ENCODE results near the gene NTPCR.
"Not testable (repeated sequence)": the region's sequence is repeated elsewhere in the genome, so short reads cannot be mapped to it uniquely, and the experiment has no call there.

The NTPCR gene, protein sequence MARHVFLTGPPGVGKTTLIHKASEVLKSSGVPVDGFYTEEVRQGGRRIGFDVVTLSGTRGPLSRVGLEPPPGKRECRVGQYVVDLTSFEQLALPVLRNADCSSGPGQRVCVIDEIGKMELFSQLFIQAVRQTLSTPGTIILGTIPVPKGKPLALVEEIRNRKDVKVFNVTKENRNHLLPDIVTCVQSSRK

DNA sequence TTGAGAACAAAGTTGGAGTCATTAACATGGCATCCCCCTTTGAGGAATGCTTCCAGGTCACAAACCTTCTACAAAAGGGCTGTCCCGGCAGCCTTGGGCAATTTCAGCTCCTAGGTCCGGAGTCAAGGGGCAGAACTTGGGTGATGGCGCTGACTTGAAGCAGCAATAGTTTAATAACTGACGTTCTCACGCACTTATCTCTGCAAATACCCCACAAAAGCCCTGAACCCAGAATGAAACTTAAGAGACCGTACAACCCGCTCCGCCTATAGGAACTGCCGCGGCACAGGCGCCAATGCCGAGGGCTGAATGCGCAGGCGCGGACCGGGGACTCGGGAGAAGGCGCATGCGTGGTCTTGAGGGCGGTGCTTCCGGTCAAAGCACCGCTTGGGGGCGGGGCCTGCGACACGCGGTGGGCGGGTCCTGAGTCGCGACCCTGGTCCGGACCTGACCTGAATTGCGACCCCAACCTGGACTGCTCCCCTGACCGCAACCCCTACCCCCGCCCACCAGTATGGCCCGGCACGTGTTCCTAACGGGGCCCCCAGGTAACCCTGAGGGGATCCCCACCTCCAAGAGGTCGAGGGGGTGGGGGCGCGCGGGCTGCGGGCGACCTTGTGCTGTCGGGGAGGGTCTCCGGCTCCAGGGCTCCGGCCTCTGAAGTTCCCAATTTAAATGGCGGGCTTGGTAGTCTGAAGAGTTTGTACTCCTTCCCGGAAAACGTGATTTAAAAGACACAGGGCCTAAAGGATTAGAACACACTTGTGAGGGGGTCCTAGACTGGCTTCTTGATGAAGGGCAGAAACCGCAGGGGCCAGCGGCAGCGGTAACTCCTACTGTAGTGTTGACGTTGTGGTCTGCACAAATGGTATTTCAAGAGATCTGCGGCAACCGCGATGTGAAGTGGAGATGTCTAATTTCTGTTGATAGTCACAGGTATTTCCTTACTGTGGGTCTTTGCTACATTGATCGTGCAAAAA lies at the start of gene NTPCR:
Gene NTPCR, plus strand, starts transcription at position 415 of the 980 bp plus-strand sequence. Its CDS starts 100 bp downstream, at position 515.
- peak; percentile 86 for DNase-seq (ENCODE audit: low spot score)

DNA sequence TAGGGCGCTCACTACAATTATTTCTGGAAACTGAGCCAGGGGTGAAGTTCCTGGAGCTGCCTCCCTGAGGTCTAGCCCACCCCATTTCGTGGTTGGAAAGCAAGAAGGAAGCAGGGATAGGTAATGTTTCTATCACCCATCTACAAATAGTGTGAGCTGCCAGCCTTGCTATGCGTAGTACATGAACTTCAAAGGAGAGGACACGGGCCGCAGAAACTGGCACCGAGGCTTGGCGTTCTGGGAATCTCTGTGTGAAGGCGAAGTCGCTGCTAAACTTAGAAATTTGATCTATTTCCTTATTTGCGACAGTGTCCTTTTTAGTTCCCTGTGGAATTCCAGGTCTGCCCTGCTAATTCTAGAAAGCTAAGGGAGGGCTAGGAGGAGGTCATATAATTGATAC lies 49.6 kb upstream of the NTPCR start:
- DNase-seq (ENCODE audit: low spot score) = no peak

DNA sequence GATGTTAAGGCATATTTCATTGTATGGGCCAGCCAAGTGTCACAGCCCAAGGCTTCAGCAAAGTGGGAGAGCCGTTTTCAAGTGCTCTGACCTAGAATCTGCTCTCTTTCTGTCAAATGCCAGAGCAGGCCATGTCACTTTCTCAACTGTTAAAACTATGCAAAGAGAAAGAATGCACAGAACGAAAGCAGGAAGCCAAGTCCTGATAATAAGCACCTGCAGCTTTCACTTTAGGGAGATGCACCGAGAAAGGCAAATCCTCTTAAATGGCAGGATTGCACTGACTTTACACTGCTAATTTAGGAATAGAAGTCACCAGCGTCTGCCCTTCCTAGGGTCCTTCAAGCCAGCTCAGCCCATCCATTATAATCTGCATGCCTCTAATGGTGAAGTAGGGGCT lies 49.2 kb upstream of the NTPCR start:
- DNase-seq (ENCODE audit: low spot score) = no peak

DNA sequence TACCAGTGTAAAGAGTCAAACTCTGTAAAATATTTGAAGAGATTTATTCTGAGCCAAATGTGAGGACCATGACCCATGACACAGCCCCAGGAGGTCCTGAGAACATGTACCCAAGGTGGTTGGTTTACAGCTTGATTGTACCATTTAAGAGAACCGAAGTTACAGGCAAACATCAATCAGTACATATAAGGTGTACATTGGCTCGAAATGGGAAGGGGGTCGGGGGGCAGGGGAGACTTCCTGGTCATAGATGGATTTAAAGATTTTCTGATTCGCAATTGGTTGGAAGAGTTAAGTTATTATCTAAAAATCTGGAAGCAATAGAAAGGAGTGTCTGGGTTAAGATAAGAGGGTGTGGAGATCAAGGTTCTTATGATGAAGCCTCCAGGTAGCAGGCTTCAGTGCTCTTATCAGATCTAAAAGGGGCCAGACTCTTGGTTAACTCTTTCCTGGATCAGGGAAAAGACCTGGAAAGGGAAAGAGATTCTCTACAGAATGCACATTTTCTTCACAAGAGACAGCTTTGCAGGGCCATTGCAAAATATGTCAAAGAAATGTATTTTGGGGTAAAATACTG lies 47.5 kb upstream of the NTPCR start:
- no peak for DNase-seq (ENCODE audit: low spot score)

DNA sequence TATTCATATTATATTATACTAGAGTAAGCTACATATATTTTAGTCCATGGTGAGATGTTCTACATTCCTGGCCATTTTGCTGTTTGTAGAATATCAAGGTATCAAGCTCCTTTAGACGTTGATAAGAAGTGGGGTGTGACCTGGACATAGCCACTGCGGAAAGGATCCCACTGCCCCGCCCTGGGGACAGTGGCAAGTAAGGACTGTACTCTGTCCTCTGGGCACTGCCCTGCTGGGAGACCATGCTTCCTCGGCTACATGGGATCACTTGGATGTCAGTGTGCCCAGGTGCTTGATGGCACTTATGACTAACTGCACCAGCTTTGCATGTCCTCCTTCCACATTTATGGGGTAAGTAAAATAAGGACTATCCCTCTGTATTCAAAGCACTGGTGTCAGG lies 46.3 kb upstream of the NTPCR start:
- no peak for DNase-seq (ENCODE audit: low spot score)

DNA sequence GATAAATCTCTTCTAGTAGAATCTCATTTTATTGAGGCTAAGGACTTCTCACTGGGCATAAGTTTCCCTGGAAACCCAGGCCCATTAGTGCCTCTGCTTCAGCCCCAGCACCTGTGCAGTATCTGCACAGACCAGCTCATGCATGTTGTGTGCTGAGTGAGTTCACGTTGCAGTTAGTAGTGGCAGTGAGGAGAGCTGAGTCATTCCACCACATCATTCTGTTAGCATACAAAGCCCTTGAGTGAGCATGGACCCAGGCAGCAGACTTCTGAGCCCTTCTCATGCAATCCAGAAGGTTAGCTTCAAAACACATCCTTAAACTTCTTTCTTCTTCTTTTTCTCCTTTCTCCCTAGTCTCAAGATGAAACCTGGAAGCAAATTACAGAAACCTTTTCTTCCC lies 45.8 kb upstream of the NTPCR start:
- DNase-seq (ENCODE audit: low spot score) = no peak

DNA sequence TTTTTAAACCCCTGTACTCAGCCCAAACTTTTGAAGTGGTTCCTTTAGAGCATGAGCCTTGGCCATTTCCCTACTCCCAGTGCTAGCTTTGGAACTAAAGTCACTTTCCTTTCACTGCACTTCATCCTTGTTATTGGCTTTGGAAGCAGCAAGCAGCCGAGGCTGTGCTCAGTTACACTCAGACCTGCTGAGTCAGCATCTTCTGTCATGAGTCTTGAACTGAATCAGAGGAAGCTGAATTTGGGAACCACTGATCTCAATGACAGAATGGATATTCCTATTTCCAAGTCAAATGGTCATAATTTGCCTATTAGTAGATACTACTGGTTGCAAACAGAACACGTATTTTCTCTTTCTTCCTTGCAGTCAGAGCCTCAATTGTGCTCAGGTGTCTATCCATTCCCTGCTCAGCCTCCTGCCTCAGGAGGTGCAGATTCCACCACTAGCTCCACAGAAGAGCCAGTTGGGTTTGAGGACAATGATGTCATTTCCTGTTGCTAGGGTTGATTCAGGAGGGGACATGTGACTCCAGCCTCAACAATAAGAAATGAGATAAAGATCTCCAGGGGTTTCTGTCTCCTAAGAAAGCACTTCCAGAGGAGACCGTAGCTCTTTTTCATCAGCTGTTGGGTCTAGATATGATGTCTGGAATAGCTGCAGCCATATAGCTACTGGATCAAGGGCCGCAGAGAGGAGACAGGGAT lies 44.9 kb upstream of the NTPCR start:
- no peak for DNase-seq (ENCODE audit: low spot score)

DNA sequence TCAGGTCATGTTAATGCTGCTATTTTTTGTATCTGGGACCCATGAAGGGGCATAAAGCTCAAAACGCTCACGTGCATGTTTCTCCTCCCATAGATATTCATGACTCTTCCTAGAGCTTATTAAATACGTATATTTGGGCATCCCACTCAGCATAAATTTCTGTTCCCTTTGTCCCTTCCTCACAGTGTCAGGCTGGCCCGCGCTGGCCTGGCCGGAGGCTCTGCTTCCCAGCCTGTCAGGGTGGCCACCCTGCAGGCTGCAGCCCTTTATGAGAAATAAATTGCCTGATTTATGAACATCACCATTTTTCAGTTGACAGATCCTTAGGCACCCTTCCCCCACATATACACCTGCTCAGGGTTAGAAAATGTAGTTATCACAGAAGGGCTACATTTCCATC lies 44.0 kb upstream of the NTPCR start:
- no peak for DNase-seq (ENCODE audit: low spot score)

DNA sequence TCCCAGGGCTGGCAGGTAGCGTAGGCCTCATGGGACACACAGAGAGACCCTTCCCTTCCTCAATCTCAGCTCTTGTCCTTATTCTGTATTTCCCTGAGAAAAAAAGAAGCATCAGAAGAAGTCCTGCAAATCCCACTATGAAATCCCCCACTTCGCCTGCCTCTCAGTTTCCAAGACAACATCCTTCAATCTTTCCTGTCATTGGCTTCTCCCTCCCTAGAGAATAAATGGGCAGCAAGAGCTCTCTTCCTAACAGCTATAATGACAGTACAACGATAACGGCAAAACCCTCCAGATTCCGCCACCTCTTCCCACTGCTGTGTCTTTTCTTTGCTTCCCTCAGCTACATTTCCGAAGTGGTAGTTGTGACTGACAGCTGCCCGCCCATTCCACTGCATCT lies 41.6 kb upstream of the NTPCR start:
- no peak for DNase-seq (ENCODE audit: low spot score)

DNA sequence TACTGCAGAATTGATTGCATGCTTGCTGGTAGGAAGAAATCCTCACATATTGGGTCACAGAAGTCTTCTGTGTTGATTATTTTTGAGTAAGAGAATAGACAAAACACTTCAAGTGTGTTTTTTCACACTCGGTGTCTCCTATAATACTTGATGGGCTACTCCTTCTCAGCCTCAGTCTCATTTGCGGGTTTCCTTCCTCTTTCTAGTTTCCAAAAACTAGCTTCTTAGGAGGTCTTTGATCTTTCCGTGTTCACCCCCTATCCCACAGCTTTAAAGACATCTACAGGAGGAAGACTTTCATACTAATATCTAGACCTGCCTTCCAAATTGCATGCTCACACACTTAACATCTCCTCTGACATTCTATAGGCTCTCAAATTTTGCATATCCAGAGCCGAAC lies 40.7 kb upstream of the NTPCR start:
- no peak for DNase-seq (ENCODE audit: low spot score)

DNA sequence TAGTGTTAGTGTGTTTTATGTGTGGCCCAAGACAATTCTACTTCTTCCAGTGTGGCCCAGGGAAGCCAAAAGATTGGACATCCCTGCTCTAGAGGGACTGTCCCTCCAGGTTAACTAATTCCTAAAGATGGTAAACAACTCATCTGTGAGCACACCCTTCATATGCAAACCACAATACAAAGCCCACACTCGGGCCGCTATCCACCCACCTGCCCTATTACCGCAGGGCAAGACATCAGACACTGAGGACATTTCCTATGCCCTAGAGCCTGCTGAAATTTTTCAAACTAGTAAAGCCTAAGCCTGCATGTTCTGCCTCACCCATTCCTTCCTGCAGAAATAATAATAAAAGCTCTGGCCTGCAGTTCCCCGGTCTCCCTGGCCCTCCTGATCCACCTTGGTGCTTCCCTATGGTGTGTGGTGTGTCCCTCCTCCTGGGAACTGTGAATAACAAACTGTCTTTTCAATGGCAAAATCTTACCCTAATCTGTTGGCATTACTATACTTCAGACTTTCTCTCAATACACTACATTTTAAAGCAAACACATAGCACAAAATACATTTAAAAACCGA lies 39.3 kb upstream of the NTPCR start:
- no peak for DNase-seq (ENCODE audit: low spot score)

DNA sequence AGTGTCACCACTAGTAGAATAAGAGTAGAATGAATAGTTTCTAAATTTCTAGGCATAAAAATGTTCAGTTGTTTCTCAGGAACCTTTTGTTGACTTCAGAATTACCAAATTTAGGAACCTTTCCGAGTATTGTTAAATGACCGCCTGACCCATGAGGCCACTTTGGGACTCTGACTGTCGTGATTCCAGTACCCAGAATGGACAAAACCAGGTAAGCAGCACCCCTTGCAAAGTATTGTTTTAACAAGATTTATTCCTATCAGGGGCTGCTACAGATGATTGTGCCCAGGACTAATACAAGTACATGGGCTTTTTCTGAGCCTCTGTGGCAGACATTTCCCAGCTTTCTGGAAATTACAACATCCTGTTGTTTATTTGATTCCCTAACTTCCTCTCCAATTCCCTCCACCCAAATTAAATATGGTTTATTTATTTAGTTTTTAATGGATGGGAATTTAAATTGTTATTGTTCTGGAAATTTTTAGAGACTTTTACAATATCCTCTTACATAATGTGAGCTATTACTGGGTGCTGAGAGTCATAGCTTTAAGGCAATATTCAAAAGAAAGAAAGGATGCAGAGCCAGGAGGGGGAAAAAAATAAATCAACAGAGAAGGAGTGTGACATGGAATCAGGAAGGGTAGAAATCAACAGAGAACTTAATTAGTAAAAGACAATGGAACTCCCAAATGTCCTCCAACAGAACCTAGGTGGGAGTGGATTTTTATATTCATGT lies 37.4 kb upstream of the NTPCR start:
- no peak for DNase-seq (ENCODE audit: low spot score)

DNA sequence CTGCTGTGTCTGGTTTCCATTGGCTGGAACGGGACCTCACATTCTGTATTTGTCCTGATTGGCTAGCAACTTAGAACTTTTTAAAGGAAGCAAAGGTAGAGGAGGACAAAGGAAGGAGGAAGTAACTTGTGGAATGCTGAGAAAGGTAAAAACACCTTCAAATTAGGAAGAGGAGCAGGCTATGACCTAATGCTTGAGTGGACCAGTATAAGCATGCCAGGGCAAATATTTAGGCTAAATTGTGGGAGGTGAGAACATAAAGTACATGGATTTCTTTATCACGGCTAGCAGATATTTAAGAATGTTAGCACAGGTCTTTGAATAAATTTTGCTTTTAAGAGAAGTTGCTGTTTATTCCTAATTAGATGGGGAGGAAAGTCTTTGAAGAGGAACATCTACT lies 36.1 kb upstream of the NTPCR start:
- not testable (repeated sequence) for DNase-seq (ENCODE audit: low spot score)

DNA sequence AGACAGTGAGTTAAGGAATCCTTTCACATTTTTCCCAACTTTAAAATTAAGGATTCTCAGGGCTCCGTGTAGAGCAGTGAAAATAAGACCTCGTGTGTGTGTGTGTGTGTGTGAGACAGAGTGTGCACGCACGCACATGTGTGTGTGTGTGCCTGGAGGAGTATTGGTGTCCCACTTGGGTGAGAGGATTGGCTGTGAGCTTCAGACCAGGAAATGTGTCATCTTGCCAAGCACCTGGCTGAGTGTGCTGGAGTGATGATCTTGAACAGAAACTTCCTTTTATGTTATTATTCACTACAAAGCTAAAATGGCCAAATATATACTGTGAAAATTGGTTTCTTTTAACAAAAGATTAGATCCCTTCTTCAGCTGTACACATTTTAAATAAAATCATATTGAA lies 35.2 kb upstream of the NTPCR start:
- DNase-seq (ENCODE audit: low spot score) = no peak

DNA sequence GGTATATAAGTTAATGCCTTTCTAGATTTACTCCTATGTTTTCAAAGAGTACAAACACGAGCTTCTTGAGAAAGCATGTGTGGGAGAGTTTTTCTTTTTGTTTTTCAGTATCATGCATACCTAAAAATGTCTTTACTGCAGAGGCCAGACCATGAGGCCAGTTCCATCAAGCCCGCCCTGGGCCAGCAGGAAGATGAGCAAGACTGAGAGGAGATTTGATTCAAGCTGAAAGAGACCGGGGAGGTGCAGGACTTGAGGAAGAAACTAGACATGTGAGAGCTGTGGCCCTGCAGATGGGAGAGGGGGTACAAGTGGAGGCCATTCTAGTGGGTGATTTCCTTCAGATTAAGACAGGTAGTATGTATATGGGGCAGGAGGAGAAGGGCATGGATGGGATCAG lies 33.4 kb upstream of the NTPCR start:
- DNase-seq (ENCODE audit: low spot score) = no peak

DNA sequence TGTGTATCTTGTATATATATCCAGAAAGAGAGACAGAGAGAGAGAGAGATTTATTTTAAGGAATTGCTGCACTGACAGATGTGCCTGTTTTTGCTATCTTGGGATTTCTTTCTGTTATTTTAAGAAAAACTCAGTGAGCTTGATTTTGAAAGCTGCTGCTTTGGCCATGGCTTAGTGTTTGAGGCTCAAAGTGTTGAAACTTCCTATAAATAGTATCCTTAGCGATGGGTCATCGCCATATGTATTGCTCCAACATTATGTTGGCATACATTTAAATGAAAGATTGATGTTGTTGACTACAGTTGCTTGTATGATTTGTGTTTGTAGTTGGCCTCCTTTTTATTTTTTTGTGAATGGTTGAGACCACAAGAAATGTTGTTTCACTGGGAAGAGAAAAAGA lies 29.0 kb upstream of the NTPCR start:
- no peak for DNase-seq (ENCODE audit: low spot score)

DNA sequence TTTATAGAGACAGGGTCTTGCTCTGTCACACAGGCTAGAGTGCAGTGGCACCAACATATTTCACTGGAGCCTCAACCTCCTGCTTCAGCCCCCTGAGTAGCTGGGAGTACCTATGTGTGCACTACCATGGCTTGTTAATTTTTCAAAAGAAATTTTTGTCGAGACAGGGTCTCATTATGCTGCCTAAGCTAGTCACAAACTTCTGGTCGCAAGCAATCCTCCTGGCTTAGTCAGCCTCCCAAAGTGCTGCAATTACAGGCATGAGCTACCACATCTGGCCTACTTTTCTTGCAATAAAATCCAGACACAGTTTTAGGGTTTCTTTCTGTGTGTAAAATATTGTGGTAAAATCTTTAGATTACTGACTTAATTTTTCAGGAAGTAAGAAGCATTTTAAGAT lies 27.9 kb upstream of the NTPCR start:
- no peak for DNase-seq (ENCODE audit: low spot score)

DNA sequence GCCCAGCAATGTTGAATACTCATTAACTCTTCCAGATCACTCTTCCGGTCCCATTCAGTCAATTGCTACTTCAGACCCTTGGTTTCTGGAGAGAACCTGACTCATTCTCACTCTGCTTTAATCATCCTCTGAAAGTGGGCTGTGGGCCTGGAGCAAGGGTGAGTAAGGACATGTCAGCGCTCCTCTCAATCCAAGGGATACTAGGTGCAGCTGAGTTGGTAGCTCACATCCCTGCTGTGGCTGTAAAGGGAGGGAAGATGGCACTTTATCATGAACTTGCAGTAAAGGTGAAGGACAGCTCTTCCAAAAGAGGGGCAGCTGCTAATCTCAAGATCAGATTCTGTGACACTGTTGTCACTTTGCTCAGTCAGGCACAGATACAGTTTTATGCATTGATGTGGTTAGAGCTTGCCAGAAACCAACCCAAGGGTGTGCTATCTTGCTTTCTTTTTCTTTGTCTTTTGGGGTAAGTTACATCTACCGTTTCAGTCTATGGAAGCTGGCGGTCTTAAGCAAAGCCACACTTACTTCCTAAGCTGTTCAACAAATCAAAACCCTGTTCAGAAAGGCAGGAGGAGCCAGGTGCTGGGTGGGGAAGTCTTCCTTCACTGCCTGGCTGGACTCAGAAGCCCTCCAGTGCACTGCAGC lies 26.5 kb upstream of the NTPCR start:
- no peak for DNase-seq (ENCODE audit: low spot score)

DNA sequence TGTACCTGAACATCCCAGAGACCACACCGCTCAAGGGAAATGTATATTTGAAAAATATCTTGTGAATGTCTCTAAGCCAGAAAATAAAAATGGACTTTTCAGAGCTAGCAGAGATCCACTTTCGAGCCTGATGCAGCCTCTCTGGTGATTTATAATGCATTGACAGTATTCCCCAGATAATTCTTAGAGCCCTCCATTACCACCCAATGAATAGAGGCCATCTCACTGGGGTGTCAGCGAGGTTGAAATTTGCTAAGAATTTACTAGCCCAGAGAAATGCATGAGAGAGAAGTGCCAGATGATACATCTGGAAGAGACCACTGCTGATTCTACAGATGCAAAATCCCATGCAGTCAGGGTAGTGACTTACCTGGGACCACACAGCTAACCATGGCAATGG lies 25.5 kb upstream of the NTPCR start:
- no peak for DNase-seq (ENCODE audit: low spot score)

DNA sequence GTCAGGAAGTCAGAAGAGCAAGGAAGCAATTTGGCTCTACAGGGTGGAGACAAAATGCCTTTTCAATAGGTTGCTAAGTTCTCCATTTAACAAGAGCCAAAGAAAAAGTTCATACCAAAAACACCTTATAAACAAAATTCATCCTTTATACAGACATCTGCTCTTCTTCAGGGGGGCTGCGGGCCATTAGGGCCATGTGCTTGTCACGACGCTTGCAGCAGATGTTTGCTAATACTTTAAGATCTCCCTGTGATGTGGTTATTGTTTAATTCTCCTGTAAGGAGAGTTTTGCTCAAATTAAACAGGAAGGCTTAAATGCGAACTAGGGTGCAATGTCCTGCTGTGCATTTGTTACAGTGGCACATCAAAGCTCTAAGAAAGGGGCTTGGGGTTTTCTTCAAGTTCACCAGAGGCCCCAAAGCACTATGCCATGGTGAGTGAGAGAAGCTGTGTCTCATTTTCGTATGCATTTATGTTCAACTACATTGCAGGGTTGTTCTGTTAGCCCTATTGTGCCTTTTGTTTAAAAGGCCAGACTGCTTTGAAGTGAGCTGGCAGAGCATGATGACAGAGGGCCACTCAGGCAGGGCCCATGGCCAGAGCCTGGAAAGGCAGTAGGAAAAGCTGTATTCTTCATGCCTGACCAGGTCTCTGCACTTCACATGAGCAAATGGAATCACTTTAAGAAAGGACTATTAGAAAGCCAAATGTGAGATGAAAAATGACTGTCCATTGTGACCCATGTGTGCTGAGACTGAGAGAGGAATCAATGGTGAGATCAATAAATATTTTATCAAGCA lies 24.8 kb upstream of the NTPCR start:
- DNase-seq (ENCODE audit: low spot score) = no peak
